B cell (primary cell): Measurements from ENCODE around the gene FAIM. TPM values are rescaled to one million over a fixed set of nuclear protein-coding genes. Genes with fewer than 3 reads are reported as not detected.

ENCODE experiments used
- ATAC-seq: fragments of 200-7000 bp; cut with Tn5 transposase; one replicate; pipeline ENCODE4 v1.10.0; 2021; ENCODE audit warnings: low read depth, mild to moderate bottlenecking, moderate number of reproducible peaks, moderate library complexity
- CTCF ChIA-PET: fragments of 350-600 bp; sonication (Branson Sonifier 250); formaldehyde crosslinking; loops from one replicate; lab custom pipeline; 2021; ENCODE audit warnings: antibody characterized with exemption, inconsistent platforms; lab: Charles Lee
- POLR2A ChIA-PET: fragments of 350-600 bp; sonication (Branson Sonifier 250); formaldehyde crosslinking; loops from one replicate; lab custom pipeline; 2021; ENCODE audit warnings: antibody characterized with exemption; lab: Charles Lee
- DNase-seq: peaks from one replicate; pipeline ENCODE4 v3.0.0; 2013
- H2AFZ ChIP-seq: 2 replicates; pipeline ENCODE4 v1.6.1; 2012; ENCODE audit warnings: mild to moderate bottlenecking, low read depth, low read length; ENCODE audit not compliant: insufficient read depth, poor library complexity, severe bottlenecking
- H3K27ac ChIP-seq, 2 donors: 1 replicate in 1 of 2; 2 replicates in 1 of 2; pipeline ENCODE4 v1.5.1; 2012 to 2013; ENCODE audit warnings: low read length in 2 of 2, mild to moderate bottlenecking in 2 of 2, moderate library complexity in 1 of 2
- H3K27me3 ChIP-seq, 4 experiments: fragments of 200-600 bp in 1 of 4; sonication (generic) in 1 of 4; replicated peaks in 1 of 4; 1 replicate in 2 of 4; 2 replicates in 2 of 4; pipeline versions ENCODE4 v1.6.1 to v1.7.0; 2013 to 2016; ENCODE audit warnings: low read length in 3 of 4, mild to moderate bottlenecking in 2 of 4, mixed read lengths in 1 of 4, moderate library complexity in 1 of 4; ENCODE audit not compliant: insufficient read depth in 4 of 4, control insufficient read depth in 3 of 4; ENCODE audit errors: control extremely low read depth in 1 of 4
- H3K36me3 ChIP-seq, 2 experiments: replicated peaks in 1 of 2; 1 replicate in 1 of 2; 2 replicates in 1 of 2; pipeline versions ENCODE4 v1.6.1 to v1.7.1; 2013; ENCODE audit warnings: low read length in 1 of 2; ENCODE audit not compliant: insufficient read depth in 2 of 2, control insufficient read depth in 1 of 2; ENCODE audit errors: control extremely low read depth in 1 of 2, extremely low read depth in 1 of 2
- H3K4me1 ChIP-seq, 2 donors: fragments of 200-600 bp in 1 of 2; sonication (generic) in 1 of 2; 1 replicate in 1 of 2; 2 replicates in 1 of 2; pipeline versions ENCODE4 v1.5.1 to v1.6.1; 2013 to 2017; ENCODE audit warnings: low read length in 2 of 2; ENCODE audit not compliant: control insufficient read depth in 2 of 2, insufficient read depth in 2 of 2
- H3K4me2 ChIP-seq: replicated peaks from 2 replicates; pipeline ENCODE3; 2012; ENCODE audit warnings: mild to moderate bottlenecking, low read depth, low read length; ENCODE audit not compliant: poor library complexity, severe bottlenecking
- H3K4me3 ChIP-seq, 5 experiments: fragments of 200-600 bp in 1 of 5; sonication (generic) in 1 of 5; 1 replicate in 3 of 5; 2 replicates in 2 of 5; pipeline versions ENCODE4 v1.5.1 to v1.7.0; 2011 to 2016; ENCODE audit warnings: low read length in 4 of 5, mild to moderate bottlenecking in 4 of 5, low read depth in 2 of 5, control low read depth in 1 of 5, moderate library complexity in 1 of 5; ENCODE audit not compliant: insufficient read depth in 1 of 5; ENCODE audit errors: control extremely low read depth in 1 of 5, extremely low read depth in 1 of 5
- H3K79me2 ChIP-seq: fragments of 200-600 bp; sonication (generic); one replicate; pipeline ENCODE4 v1.6.0; 2016; ENCODE audit warnings: low read length; ENCODE audit not compliant: control insufficient read depth, insufficient read depth
- H3K9ac ChIP-seq: fragments of 200-600 bp; sonication (generic); 2 replicates; pipeline ENCODE4 v1.6.1; 2017; ENCODE audit warnings: mild to moderate bottlenecking, low read length, moderate library complexity
- H3K9me3 ChIP-seq, 3 donors: one replicate each; pipeline versions ENCODE4 v1.6.1 to v1.7.1; 2013; ENCODE audit warnings: low read length in 2 of 3; ENCODE audit not compliant: control insufficient read depth in 2 of 3, insufficient read depth in 1 of 3; ENCODE audit errors: control extremely low read depth in 1 of 3
- H4K20me1 ChIP-seq: 2 replicates; pipeline ENCODE4 v1.6.0; 2012; ENCODE audit warnings: mild to moderate bottlenecking, low read length; ENCODE audit not compliant: insufficient read depth, control insufficient read depth, poor library complexity, severe bottlenecking
- H3K27ac Mint-ChIP-seq: one replicate; pipeline ENCODE4 v1.8.0; 2021; ENCODE audit warnings: mixed read lengths
- H3K27me3 Mint-ChIP-seq: one replicate; pipeline ENCODE4 v1.8.0; 2021; ENCODE audit warnings: mixed read lengths
- H3K4me1 Mint-ChIP-seq: one replicate; pipeline ENCODE4 v1.8.0; 2021; ENCODE audit warnings: mixed read lengths
- H3K4me3 Mint-ChIP-seq: one replicate; pipeline ENCODE4 v1.8.0; 2021; ENCODE audit warnings: mixed read lengths
- H3K9me3 Mint-ChIP-seq: one replicate; pipeline ENCODE4 v1.8.0; 2022; ENCODE audit warnings: mixed read lengths; ENCODE audit not compliant: insufficient read depth
- EZH2 ChIP-seq: IDR thresholded peaks from 2 replicates; pipeline ENCODE4 v1.6.1; 2012; ENCODE audit warnings: borderline replicate concordance, low read depth, mild to moderate bottlenecking, moderate library complexity, low read length; ENCODE audit not compliant: insufficient read depth, poor library complexity, severe bottlenecking
- WGBS: methylation state at CpG from one replicate; pipeline ENCODE4 v1.1.5; 2013; ENCODE audit warnings: missing lambda C conversion rate; ENCODE audit not compliant: insufficient coverage; 5-methylcytosine and 5-hydroxymethylcytosine counted together
- intact Hi-C: fragments of 100-400 bp; cut with micrococcal nuclease; formaldehyde crosslinking; loops from one replicate; pipeline ENCODE4 v1.10.0; 2022
- polyA plus RNA-seq: library from polyadenylated mRNA; depleted of rRNA; stranded (reverse); fragments of >200 nt; gene quantifications from 2 replicates; pipeline ENCODE4 v1.2.3, GENCODE V29; 2012
- total RNA-seq, 2 donors: library from RNA; stranded (reverse); fragments of 120-200 nt in 1 of 2; gene quantifications; 1 replicate in 1 of 2; 2 replicates in 1 of 2; pipeline versions ENCODE4 v1.2.3 to v1.2.4, GENCODE V29; 2013 to 2022
- TF ChIP-seq, protein P1 (sequence below): fragments of 200-600 bp; IDR thresholded peaks from one replicate; pipeline ENCODE4 v1.8.0; 2022; ENCODE audit warnings: antibody characterized with exemption, mild to moderate bottlenecking

The FAIM gene
- total and polyA plus RNA-seq, 2 donors (not counting 1 experiment from before 2014, with no cell fraction given), result 2.3 to 16.3 TPM

DNA sequence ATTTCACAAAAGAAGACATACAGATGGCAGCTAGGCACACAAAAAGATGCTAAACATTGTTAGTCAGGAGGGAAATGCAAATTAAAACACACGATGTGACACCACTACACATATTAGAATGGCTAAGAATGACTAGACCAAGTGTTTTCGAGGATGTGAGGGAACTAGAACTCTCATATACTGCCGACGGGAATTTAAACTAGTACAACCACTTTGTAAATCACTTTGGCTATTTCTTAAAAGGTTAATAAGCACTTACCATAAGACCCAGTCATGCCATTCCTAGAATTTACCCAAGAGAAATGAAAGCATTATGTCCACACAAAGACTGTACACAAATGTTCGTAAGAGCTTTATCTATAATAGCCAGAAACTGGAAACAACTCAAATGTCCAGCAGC is 20.1 kb upstream of the FAIM start:
- H3K79me2 ChIP-seq, result no peaks in the 10 kb centered on the region
- no peak overlapping the region for H3K27ac Mint-ChIP-seq
- no peak overlapping the region for H2AFZ ChIP-seq

DNA sequence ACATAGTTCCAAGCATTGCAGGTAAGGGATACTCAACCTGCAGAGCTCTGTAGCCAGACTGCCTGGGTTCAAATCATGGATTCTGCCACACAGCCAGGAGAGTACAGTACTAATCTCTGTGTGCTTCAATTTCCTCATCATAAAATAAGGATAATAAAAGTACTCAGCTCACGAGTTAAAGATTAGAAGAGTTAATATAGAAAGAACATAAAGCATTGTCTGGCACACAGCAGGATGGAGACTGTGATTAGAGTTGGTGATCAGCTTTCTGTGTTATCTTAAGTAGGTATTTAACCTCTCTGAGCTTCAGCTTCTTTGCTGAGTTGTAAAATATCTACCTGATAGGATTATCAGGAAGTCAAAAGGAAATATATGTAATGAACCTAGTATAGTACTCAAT is 17.2 kb upstream of the FAIM start:
- Histone ChIP-seq H4K20me1 (no peaks in the 10 kb centered on the region), H3K36me3 (no peaks in the 10 kb centered on the region), H3K9ac (no peak overlapping the region), H3K4me3 (no peak overlapping the region), H3K4me2 (no peak overlapping the region), H3K79me2 (no peaks in the 10 kb centered on the region), H3K4me1 (peaks cover 5 to 10% of the 10 kb centered on the region in 2 donors), H3K9me3 (no peaks in the 10 kb centered on the region), H3K27me3 (no peaks in the 10 kb centered on the region), H2AFZ (no peak overlapping the region), H3K27ac (no peak overlapping the region)
- CTCF ChIA-PET, result interaction anchor here (5.8 to 13.4 kb wide), 2 partner anchors 326 to 344 kb away, joined by 33 to 461 read pairs; no protein-coding TSS in a partner anchor
- H3K27me3 Mint-ChIP-seq, result no peaks in the 10 kb centered on the region
- no CpG with 5 or more reads among the region's 1 CpG for WGBS
- no peak overlapping the region for H3K27ac Mint-ChIP-seq
- POLR2A ChIA-PET, result no interaction called here
- TF ChIP-seq, protein P1, sequence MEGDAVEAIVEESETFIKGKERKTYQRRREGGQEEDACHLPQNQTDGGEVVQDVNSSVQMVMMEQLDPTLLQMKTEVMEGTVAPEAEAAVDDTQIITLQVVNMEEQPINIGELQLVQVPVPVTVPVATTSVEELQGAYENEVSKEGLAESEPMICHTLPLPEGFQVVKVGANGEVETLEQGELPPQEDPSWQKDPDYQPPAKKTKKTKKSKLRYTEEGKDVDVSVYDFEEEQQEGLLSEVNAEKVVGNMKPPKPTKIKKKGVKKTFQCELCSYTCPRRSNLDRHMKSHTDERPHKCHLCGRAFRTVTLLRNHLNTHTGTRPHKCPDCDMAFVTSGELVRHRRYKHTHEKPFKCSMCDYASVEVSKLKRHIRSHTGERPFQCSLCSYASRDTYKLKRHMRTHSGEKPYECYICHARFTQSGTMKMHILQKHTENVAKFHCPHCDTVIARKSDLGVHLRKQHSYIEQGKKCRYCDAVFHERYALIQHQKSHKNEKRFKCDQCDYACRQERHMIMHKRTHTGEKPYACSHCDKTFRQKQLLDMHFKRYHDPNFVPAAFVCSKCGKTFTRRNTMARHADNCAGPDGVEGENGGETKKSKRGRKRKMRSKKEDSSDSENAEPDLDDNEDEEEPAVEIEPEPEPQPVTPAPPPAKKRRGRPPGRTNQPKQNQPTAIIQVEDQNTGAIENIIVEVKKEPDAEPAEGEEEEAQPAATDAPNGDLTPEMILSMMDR, result no peak
- no peak for TF ChIP-seq EZH2
- no peak overlapping the region for H3K4me3 Mint-ChIP-seq
- ATAC-seq (no peak), DNase-seq (no peak)
- intact Hi-C loops, result loop anchor here (10.0 kb wide), 1 partner anchor 1727 kb away; the partner anchor contains the start of gene NCK1
- no peaks in the 10 kb centered on the region for H3K9me3 Mint-ChIP-seq
- peaks cover 7% of the 10 kb centered on the region for H3K4me1 Mint-ChIP-seq

More for the DNA sequence above, 20.1 kb upstream of the FAIM start:
- H3K9ac ChIP-seq, result no peak overlapping the region
- no peaks in the 10 kb centered on the region for H3K27me3 Mint-ChIP-seq
- intact Hi-C loops, result no loop called here
- H3K4me2 ChIP-seq, result no peak overlapping the region
- no peak overlapping the region for H3K4me3 Mint-ChIP-seq
- H3K4me1 Mint-ChIP-seq, result peaks cover 1% of the 10 kb centered on the region
- CTCF ChIA-PET, result interaction anchor here (13.4 kb wide), 1 partner anchor 329 kb away, joined by 461 read pairs; no protein-coding TSS in a partner anchor
- POLR2A ChIA-PET, result no interaction called here
- H3K9me3 Mint-ChIP-seq, result no peaks in the 10 kb centered on the region
- DNase-seq, result no peak
- no peak overlapping the region for H3K4me3 ChIP-seq
- no peaks in the 10 kb centered on the region for H4K20me1 ChIP-seq
- no peak for TF ChIP-seq EZH2
- TF ChIP-seq, protein P1, result no peak
- H3K4me1 ChIP-seq, result peaks cover 1 to 2% of the 10 kb centered on the region in 2 donors
- WGBS, result 75% methylated on average over 1 of the region's 5 CpGs
- no peak overlapping the region for H3K27ac ChIP-seq
- no peaks in the 10 kb centered on the region for H3K9me3 ChIP-seq
- no peaks in the 10 kb centered on the region for H3K27me3 ChIP-seq
- ATAC-seq, result no peak
- H3K36me3 ChIP-seq, result no peaks in the 10 kb centered on the region
